HL-60/S4 (cell line): ENCODE measurements around the gene GPR162.
"Not testable (repeated sequence)": the region's sequence is repeated elsewhere in the genome, so short reads cannot be mapped to it uniquely, and the experiment has no call there.

Experiments used
- in situ Hi-C: fragments of 300-500 bp; cut with MboI; formaldehyde crosslinking; loops from 2 replicates; pipeline ENCODE4 v1.14.3; 2022; ENCODE audit warnings: low sequenced_read_pairs

GPR162 gene

DNA sequence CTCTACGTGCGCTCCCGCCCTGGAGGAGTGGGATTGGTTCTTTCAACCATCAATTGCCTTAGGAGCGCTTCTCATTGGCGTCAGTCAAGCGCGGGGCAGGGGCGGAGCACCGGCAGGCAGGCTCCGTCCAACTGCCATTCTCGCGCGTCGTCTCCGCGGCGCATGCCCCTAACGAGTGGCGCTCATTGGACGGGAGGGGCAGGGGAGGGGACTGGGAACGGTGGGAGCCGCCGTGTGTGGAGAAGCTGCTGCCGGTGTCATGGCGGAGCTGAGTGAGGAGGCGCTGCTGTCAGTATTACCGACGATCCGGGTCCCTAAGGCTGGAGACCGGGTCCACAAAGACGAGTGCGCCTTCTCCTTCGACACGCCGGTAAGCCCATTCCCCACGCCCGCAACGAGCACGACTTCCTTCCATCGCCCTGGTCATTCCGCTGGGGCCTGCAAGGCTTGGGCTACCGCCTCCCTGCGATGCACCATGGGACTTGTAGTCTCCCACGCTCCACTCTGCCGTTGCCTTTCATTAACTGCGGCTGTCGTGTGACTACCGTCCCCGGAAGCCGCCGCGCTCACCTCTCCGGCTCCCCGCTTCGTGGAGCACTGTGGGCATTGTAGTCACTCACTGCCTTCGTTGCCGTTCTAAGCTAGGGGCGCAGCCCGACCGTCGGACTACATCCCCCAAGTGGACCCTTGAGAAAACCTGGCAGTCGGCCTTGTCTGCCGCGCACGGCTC is 30.5 kb downstream of the GPR162 start, which contains the start of gene USP5:
Gene USP5, plus strand, starts transcription at position 230 of the 730 bp plus-strand sequence. Its CDS starts 30 bp downstream, at position 260.
- in situ Hi-C loops, result no loop called here

DNA sequence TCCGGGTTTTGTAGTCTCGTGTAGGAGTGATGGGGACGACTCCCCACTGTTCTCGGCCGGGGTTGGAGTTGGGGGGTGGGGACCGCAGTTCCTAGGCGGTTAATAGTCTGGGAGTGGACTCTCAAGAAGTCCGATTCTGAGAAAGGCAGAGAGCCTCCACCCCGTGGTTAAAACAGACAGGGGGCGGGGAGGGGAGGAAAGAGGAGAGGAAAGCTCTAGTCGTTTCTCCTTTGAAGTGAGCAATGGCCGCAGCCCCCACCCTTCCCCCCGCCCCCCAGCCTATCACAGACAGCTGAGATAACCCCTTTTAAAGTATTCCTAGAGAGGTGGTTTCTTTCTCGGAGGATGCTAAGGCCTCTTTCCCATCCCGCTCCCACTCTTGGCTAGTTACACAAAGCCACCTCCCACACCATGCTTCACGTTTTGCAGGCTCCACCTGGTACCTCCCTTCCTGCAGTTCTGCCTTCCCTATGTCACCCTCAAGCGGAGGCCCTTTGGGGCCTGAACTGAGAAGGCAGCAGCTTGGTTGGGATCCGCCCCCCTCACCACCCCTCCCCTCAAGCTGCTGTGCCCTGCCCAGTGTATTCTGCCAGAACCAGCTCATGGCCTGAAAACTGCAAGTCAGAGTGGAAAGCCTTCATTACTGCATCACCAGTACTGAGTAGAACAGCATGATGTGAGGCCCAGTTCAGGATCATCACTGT is 31.2 kb downstream of the GPR162 start:
- in situ Hi-C loops, result no loop called here

DNA sequence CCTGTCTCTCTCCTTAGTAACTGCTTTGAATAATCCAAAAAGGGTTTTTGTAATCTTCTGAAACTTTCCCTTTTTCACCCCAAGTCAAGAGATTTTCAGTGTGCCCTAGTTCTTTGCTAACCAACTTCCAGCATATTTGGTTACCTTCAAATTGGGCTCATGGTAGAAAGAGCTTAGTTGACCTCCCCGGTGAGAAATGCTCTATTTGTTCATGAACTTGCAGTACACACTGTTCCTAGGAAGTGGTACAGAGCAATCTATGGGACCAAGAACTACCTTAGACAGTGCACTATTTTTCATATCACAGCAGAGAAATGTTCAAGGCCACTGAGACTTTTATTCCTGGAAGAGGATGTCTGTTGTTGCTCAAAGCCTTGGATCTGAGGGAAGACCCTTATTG is 32.0 kb downstream of the GPR162 start:
- in situ Hi-C loops, result no loop called here

DNA sequence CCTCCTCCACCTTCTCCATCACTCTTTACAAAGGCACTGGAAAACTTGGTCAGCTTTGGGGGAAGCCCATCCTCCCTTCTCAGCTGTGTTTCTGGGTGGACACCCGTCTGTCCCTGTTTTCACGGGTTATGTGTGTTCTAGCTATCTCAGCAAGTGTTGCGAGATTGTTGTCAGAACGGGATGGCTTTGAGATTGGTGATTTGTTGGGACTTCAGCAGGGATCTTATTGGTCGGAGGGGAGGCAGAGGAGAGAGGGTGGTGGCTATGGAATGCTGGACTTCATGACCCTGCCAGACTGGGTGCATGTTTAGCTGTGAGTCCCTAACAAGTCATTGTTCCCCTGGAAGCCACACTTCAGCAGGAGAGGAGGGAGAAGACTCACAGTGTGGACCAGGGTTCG is 32.4 kb downstream of the GPR162 start:
- in situ Hi-C loops, result no loop called here

DNA sequence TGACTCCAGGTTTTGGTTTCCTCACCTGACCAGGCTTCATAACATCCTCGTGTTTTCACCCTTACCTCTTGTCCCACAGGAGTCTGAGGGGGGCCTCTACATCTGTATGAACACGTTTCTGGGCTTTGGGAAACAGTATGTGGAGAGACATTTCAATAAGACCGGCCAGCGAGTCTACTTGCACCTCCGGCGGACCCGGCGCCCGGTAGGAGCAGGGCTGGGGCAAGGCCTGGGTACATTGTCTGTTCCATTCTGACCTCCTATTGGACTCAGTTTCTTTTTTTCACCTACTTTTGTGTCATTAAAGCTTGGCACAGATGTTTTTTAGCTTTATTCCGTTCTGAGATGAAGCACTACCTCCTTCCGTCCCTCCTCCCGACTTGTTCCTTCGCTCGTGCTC is 33.7 kb downstream of the GPR162 start:
- in situ Hi-C loops, result no loop called here

DNA sequence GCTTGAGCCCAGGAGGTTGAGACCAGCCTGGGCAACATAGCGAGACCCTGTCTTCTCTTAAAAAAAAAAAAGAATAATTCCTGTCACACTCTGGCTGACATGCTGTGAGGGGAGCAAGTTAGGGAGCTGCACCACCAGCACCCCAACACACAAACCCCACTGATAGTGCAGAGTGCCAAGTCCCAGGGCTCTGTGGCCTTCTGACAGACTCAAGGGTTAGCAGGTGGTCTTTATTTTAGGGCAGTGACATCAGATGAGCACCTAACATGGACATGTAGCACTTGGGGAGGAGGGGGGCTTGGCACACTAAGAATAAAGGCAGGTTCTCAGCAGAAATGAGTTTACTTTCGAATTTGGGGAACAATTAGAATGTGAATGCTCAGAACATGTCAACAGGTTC is 37.2 kb downstream of the GPR162 start:
- in situ Hi-C loops, result no loop called here

DNA sequence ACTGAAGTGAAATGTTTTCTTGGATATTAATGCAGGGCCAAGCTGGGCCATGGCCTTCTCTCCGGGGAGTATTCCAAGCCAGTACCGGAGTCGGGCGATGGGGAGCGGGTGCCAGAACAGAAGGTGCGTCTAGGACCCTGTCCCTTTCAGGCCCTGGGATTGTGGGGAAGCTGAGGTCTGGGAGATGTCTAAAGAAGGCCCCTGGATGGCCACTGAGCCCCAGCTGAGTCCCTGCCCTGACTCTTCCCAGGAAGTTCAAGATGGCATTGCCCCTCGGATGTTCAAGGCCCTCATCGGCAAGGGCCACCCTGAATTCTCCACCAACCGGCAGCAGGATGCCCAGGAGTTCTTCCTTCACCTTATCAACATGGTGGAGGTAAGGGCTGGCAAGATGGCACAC is 38.5 kb downstream of the GPR162 start:
- in situ Hi-C loops, result no loop called here

DNA sequence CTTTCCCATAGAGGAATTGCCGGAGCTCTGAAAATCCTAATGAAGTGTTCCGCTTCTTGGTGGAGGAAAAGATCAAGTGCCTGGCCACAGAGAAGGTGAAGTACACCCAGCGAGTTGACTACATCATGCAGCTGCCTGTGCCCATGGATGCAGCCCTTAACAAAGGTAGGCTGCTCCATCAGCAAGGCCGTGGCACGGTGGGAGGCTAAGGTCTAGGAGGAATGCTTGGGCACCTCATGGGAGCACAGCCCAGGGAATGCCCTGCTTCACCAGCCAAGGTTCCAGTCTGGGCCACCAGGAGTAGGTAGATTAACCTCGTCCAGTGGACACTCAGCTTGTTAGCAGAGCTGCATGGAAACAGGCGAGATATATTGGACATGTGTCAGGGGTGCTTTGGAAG is 39.3 kb downstream of the GPR162 start:
- in situ Hi-C loops, result no loop called here

DNA sequence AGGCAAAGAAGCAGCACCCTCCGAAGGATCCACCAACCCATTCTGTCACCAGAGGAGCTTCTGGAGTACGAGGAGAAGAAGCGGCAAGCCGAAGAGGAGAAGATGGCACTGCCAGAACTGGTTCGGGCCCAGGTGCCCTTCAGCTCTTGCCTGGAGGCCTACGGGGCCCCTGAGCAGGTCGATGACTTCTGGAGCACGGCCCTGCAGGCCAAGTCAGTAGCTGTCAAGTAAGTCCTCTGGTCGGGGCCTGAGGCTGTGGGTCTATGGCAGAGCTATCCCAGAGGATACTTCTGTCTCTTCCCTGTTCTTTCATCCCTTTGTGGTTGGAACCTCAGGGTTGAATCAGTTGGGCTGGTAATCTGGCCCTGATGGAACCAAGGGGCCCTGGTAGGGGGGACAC is 39.8 kb downstream of the GPR162 start:
- in situ Hi-C loops, result no loop called here

DNA sequence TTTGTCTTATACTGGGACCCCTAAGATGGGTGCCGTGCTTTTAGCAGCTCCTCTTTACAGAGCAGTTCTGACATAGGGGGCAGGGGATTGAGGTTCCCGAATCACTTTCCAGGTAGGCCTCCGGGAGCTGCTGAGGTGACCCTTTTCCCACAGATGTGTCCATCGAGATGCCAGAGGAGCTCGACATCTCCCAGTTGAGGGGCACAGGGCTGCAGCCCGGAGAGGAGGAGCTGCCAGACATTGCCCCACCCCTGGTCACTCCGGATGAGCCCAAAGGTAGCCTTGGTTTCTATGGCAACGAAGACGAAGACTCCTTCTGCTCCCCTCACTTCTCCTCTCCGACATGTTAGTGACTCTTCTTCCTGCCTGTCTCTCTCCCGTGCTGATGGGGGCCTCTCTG is 41.4 kb downstream of the GPR162 start:
- in situ Hi-C loops, result no loop called here

DNA sequence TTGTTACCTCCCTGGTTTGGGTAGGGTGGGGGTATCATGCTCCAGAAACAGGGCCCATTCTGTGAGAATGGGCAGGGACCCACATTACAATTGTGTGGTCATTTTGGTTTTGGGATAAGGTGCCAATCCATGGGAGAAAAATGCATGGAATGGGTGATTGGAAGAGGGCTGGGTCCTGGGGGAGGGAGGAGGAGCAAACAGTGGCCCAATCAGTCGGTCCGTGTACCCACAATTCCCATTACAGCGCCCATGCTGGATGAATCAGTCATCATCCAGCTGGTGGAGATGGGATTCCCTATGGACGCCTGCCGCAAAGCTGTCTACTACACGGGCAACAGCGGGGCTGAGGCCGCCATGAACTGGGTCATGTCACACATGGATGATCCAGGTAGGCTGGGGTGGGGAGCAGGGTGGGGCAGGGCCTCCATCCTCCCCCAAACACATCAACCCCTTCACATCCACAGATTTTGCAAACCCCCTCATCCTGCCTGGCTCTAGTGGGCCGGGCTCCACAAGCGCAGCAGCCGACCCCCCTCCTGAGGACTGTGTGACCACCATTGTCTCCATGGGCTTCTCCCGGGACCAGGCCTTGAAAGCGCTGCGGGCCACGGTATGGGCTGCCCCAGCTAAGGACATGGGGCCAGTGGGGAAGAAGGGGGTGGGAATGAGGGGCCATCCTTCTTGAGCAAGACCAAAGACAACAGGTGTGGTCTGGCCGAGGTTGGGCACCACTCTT is 42.1 kb downstream of the GPR162 start:
- in situ Hi-C loops, result no loop called here

DNA sequence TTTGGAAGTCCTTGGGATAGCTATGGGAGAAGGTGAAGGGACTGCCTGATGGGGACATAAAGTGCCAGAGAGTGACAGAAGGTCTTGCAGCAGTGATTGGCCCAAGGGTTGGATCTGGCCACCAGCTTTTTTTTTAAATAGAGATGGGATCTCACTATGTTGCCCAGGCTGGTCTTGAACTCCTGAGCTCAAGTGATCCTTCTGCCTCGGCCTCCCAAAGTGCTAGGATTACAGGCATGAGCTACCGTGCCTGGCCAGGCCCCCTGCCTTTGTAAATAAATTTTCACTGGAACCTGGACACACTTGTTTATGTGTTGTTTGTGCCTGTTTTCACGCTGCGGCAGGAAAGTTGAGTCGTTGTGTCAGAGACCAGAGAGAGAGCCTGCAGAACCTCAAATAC is 43.7 kb downstream of the GPR162 start:
- in situ Hi-C loops, result not testable (repeated sequence)

DNA sequence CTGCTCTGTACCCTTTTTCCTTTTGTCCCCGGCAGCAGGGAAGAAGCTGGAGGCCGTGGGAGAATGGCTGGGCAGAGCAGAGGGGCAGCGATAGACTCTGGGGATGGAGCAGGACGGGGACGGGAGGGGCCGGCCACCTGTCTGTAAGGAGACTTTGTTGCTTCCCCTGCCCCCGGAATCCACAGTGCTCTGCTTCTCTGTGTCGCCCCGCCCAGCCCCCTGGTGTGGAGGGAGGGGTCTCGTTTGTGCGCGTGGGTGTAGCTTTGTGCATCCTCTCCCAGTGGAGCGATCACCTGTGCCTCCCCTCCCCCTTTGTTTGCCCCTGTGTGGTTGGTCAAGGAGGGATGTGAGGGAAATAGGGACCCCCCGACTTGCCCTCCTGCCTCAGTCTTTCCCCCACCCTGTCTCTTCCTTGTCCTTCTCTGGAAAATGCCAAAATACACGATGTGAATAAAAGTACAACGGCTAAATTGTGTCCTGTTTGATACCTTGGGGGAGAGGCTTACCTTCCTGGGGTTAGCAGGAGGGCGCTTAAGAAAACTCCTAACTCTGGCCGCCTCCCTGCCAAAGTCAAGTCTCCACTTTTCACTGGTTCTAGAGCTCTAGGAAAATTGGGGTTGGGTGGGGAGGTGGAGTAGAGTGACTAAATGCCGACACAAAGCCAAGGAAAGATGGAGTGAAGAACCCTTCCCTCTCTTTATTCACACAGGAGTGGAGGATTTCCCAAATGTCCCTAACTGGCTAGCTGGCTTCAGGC is 44.7 kb downstream of the GPR162 start:
- in situ Hi-C loops, result no loop called here

DNA sequence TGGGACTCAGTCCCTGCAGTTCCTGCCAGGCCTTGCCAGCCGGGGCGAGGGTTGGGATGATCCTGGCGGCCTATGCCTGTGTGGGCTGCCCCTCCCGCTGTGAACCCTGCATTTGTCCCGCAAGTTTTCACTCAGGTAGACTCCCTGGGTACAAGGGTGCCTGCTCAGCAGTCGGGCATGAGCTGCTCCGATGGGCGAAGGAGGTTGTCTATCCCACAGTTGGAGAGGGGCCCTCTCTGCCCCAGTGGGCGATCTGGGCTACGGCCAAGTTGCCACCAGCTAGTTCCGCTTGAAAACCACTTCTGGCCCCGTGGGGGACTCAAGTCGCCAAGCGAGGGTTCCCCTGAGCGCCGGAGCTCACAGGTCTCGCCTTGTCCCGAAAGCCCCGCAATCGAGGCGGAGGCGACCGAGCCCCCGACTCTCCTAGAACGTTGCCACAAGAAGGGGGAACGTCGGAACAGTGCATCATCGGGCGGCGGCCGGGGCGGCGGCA is 45.3 kb downstream of the GPR162 start:
- in situ Hi-C loops, result no loop called here

DNA sequence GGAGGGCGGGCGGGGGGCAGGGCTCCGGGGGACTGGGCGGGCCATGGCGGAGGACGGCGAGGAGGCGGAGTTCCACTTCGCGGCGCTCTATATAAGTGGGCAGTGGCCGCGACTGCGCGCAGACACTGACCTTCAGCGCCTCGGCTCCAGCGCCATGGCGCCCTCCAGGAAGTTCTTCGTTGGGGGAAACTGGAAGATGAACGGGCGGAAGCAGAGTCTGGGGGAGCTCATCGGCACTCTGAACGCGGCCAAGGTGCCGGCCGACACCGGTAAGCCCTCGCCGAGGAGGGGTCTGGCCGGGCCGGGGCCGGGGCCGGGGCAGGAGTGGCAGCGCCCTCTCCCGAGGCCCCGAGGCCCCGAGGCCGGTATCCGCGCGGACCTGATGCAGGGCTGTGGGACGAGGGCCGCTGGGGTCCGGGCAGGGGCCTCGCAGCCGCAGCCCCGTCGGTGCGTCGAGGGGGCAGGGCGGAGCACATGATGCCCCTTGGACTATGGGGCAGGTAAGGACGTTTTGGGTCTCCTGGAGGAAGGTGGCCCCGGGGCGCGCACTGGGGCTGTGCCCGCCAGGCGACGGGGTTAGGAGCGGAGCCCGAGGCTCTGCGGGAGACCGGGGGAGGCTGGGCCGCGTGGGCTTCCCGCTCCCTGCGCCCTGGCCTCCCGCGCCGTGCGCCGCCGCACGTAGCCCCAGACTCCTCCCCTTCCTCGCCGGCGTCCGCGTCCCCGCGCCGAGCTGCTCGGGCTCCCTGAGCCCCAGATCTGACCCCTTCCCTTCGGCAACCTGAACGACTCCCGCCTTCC is 46.0 kb downstream of the GPR162 start, which contains the start of gene TPI1:
Gene TPI1, plus strand, starts transcription at position 119 of the 798 bp plus-strand sequence. Its CDS starts 36 bp downstream, at position 155.
- in situ Hi-C loops, result no loop called here

DNA sequence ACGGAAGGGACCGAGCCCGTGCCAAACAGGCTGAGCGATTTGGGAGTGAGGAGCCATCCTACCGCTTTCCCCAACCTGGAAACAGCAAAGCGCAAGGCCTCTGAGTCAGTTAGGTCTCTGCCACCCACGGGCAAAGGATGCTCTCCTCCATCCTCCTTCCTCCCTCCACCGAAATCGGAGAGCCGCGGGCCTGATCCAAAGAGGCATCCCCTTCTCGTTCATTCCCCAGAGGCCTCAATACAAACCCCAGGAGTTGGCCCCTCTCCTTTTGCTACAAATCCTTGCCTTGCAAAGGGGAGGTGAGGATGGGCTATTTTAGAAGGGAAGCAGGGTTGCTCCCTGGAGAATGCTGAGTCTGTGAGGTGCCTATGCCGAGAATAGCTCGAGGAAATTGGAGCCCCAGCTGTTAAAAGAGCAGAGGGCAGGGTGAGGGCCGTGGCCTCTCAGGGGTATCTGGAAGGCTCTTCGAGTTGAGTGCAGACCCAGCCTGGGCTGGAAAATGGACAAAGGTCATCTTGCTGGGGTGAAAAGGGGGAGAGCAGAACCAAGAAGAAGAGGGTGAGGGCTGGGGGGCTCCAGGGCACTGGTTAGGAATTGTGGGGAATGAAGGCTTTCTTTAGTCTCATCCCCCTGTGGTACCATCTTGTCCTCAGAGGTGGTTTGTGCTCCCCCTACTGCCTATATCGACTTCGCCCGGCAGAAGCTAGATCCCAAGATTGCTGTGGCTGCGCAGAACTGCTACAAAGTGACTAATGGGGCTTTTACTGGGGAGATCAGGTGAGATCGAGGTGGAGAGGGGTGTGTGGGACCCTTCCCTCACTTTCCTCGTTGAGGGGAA is 46.8 kb downstream of the GPR162 start:
- in situ Hi-C loops, result no loop called here

DNA sequence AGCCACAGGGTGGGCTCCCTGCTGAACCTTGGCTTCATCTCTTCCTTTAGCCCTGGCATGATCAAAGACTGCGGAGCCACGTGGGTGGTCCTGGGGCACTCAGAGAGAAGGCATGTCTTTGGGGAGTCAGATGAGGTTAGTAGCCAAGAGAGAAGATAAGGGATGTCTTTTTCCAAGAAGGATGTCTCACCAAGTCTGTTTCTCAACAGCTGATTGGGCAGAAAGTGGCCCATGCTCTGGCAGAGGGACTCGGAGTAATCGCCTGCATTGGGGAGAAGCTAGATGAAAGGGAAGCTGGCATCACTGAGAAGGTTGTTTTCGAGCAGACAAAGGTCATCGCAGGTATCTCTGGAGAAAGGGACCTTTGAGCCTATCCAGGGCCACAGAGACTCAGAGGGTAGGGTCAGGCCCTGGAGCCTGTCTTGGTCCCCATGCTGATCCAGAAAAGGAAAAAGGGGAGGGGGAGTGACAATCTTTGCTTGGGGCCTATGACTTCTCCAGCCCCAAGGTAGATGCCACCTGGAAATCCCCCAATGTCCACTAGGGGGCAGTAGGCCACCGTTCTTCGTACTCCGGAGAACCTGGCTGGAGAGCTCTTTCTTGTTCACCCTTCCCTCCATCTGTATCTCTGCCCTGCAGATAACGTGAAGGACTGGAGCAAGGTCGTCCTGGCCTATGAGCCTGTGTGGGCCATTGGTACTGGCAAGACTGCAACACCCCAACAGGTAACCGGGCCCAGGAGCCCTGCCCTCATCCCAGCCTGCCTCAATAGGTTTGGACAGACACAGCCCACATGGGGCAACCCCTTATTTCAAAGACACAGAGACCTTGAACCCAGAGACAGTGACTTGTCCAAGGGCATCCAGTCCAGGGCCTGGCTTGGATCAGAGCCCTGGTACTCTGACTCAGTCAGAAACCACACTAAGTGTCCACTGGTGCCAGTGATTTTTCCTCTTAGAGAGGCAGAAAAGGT is 47.7 kb downstream of the GPR162 start:
- in situ Hi-C loops, result no loop called here

DNA sequence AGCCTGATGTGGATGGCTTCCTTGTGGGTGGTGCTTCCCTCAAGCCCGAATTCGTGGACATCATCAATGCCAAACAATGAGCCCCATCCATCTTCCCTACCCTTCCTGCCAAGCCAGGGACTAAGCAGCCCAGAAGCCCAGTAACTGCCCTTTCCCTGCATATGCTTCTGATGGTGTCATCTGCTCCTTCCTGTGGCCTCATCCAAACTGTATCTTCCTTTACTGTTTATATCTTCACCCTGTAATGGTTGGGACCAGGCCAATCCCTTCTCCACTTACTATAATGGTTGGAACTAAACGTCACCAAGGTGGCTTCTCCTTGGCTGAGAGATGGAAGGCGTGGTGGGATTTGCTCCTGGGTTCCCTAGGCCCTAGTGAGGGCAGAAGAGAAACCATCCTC is 48.7 kb downstream of the GPR162 start:
- in situ Hi-C loops, result not testable (repeated sequence)
